Nephron progenitor cell (in vitro differentiated cells): Measurements from ENCODE around the gene LAMB3.

Experiments used
- DNase-seq: peaks from one replicate; pipeline ENCODE4 v3.0.0; 2021
- H3K27ac Mint-ChIP-seq: 2 replicates; pipeline ENCODE4 v1.8.0; 2021; ENCODE audit warnings: mild to moderate bottlenecking, moderate library complexity, mixed read lengths
- H3K27me3 Mint-ChIP-seq: 2 replicates; pipeline ENCODE4 v1.8.0; 2021; ENCODE audit warnings: mild to moderate bottlenecking, low read depth, mixed read lengths; ENCODE audit not compliant: poor library complexity
- H3K36me3 Mint-ChIP-seq: 2 replicates; pipeline ENCODE4 v1.8.0; 2021; ENCODE audit warnings: low read depth, mixed read lengths
- H3K4me1 Mint-ChIP-seq: 2 replicates; pipeline ENCODE4 v1.8.0; 2021; ENCODE audit warnings: mixed read lengths
- H3K4me3 Mint-ChIP-seq: 2 replicates; pipeline ENCODE4 v1.8.0; 2021; ENCODE audit warnings: mild to moderate bottlenecking, moderate library complexity, mixed read lengths
- H3K9me3 Mint-ChIP-seq: 2 replicates; pipeline ENCODE4 v1.8.0; 2021; ENCODE audit warnings: mild to moderate bottlenecking, moderate library complexity, mixed read lengths
- TF ChIP-seq, protein P1 (sequence below): fragments of 200-600 bp; sonication (generic); IDR thresholded peaks from 2 replicates; pipeline ENCODE4 v1.5.0; 2021; ENCODE audit warnings: antibody characterized with exemption

Gene LAMB3

DNA sequence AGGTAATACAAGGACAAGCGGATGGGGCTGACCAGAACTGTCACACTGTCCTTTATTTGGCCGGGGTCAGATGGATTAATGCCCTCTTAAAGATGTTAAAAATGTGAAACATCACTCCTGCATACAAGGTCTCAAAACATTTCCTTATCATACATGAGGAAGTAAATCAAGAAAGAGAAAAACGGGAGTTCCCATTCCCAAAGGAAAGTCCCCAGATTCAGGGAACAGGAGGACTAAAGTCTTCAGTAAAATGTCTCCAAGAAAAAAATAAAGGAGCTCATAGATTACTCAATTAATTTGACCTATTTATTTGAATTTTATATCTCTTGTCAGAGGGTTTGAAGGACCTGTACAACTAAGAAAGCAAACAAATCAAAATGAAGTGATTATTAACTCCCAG is 39.0 kb upstream of the LAMB3 start:
- Mint-ChIP-seq H3K4me3 (no peak overlapping the region), H3K36me3 (no peaks in the 10 kb centered on the region), H3K9me3 (no peaks in the 10 kb centered on the region), H3K27me3 (peaks cover 57% of the 10 kb centered on the region), H3K27ac (no peak overlapping the region), H3K4me1 (peaks cover 10% of the 10 kb centered on the region)
- DNase-seq = no peak
- TF ChIP-seq, protein P1, sequence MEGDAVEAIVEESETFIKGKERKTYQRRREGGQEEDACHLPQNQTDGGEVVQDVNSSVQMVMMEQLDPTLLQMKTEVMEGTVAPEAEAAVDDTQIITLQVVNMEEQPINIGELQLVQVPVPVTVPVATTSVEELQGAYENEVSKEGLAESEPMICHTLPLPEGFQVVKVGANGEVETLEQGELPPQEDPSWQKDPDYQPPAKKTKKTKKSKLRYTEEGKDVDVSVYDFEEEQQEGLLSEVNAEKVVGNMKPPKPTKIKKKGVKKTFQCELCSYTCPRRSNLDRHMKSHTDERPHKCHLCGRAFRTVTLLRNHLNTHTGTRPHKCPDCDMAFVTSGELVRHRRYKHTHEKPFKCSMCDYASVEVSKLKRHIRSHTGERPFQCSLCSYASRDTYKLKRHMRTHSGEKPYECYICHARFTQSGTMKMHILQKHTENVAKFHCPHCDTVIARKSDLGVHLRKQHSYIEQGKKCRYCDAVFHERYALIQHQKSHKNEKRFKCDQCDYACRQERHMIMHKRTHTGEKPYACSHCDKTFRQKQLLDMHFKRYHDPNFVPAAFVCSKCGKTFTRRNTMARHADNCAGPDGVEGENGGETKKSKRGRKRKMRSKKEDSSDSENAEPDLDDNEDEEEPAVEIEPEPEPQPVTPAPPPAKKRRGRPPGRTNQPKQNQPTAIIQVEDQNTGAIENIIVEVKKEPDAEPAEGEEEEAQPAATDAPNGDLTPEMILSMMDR = no peak

DNA sequence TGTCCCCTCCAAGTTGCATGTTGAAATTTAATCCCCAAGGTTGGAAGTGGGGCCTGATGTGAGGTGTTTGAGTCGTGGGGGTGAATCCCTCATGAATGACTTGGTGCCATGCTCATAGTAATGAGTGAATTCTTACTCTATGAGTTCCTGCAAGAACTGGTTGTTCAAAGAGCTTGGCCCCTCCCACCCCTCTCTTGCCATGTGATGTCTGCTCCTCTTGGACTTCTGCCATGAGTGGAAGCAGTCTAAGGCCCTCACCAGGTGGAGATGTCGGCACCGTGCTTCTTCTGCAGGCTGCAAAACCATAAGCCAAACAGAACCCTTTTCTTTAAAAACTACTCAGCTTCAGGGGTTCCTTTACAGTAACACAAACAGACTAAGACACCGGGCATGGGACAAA is 37.3 kb upstream of the LAMB3 start:
- H3K36me3 Mint-ChIP-seq = no peaks in the 10 kb centered on the region
- no peak overlapping the region for H3K4me3 Mint-ChIP-seq
- H3K27ac Mint-ChIP-seq = no peak overlapping the region
- DNase-seq = no peak
- H3K9me3 Mint-ChIP-seq = no peaks in the 10 kb centered on the region
- H3K4me1 Mint-ChIP-seq = peaks cover 10% of the 10 kb centered on the region
- TF ChIP-seq, protein P1 = no peak
- peaks cover 44% of the 10 kb centered on the region for H3K27me3 Mint-ChIP-seq

DNA sequence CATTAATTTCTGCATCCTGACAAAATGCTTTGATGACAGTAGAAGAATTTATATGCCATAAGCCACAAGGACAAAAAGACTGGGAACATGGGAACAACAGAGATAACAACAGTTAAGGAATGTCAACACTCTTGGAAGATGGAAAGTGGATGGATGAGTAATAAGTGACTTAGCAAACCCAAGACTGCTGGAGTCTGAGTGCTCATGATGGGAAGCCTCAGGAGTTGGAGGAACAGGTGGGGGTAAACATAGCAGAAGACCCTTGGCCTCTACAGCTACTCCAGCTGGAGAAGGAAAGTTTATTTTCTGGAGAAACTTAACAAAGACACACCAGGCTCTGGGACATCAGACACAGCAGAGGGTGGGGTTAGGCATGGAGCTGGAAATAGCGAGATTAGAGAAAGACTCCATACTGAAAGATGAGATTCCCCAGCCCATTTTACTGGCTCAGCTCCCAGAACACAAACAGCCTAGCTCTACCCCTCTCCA is 36.6 kb upstream of the LAMB3 start:
- H3K9me3 Mint-ChIP-seq = no peaks in the 10 kb centered on the region
- no peaks in the 10 kb centered on the region for H3K36me3 Mint-ChIP-seq
- no peak overlapping the region for H3K27ac Mint-ChIP-seq
- TF ChIP-seq, protein P1 = no peak
- no peak for DNase-seq
- H3K4me1 Mint-ChIP-seq = peaks cover 10% of the 10 kb centered on the region
- no peak overlapping the region for H3K4me3 Mint-ChIP-seq
- H3K27me3 Mint-ChIP-seq = peaks cover 41% of the 10 kb centered on the region

DNA sequence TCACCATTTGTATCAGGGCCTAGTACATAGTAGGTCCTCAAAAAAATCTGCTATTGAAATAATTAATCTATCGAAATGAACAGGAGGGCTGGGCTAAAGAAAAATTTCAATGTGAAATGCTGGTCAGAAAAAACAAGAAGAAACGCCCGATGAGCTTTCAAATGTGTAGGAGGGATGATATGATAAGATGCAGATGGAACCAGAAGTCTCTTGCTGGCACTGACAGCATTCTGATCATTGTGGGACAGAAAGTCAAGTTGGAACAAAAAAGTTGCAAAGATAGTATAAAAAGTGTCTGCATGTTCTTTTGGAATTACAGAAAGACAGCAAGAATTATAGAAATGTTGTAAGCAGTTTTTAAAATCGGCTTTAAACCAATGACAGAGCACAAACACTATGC is 34.1 kb upstream of the LAMB3 start:
- Mint-ChIP-seq H3K27ac (no peak overlapping the region), H3K27me3 (peaks cover 46% of the 10 kb centered on the region), H3K9me3 (no peaks in the 10 kb centered on the region), H3K4me3 (no peak overlapping the region), H3K4me1 (no peaks in the 10 kb centered on the region), H3K36me3 (no peaks in the 10 kb centered on the region)
- DNase-seq = no peak
- TF ChIP-seq, protein P1 = no peak

DNA sequence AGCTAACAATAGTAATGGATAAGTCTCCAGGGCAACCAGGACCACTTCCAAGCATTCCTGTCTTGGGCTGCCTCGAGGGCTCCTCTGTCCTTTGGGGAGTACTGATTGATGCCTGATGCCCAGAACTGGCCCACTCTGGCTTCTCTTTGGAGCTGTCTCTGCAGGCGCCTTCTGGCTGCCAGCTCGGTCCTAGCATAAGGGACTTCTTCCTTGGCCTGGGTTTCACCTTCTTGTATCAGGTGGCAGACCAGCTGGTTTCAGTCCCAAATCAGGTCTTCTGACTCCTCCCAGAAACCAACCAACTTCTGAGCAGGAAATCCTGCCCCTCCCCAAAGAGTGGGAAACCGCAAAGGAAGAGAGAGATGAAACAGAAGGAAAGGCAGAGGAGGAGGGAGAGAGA is 33.6 kb upstream of the LAMB3 start:
- no peak overlapping the region for H3K4me3 Mint-ChIP-seq
- no peaks in the 10 kb centered on the region for H3K4me1 Mint-ChIP-seq
- H3K27ac Mint-ChIP-seq = no peak overlapping the region
- H3K27me3 Mint-ChIP-seq = peaks cover 51% of the 10 kb centered on the region
- H3K36me3 Mint-ChIP-seq = no peaks in the 10 kb centered on the region
- DNase-seq = no peak
- TF ChIP-seq, protein P1 = no peak
- H3K9me3 Mint-ChIP-seq = no peaks in the 10 kb centered on the region

DNA sequence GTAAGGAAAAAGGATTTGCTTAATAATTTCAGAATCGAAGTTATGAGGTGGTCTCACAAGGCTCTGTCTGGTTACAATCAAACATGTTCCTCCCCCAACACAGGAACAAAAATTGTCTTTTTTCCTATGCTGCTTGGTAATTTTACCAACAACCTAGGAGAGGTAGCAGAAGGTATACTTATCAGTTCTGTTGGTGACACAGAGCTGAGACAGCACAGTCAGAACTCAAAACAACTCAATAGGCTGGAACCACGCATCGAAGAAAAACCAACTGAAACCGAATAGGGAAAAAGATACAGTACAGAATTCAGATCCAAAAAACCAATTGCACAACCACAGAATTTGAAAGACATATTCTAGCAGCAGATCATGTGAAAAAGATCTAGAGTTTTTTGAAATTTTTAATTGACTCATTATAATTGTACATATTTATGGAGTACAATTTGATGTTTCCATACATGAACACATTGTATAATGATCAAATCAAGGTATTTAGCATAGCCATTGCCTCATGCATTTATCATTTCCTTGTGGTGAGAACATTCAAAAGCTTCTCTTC is 26.8 kb upstream of the LAMB3 start:
- Mint-ChIP-seq H3K27me3 (peaks cover 87% of the 10 kb centered on the region), H3K27ac (no peak overlapping the region), H3K4me3 (no peak overlapping the region), H3K36me3 (peaks cover 14% of the 10 kb centered on the region), H3K9me3 (no peaks in the 10 kb centered on the region), H3K4me1 (peaks cover 35% of the 10 kb centered on the region)
- no peak for DNase-seq
- TF ChIP-seq, protein P1 = no peak
